AG08396 (cell line): ENCODE results near the gene GALNT18.

Experiments
- DNase-seq: peaks from one replicate; pipeline ENCODE4 v3.0.0; 2012; ENCODE audit warnings: low spot score, mixed read lengths

The GALNT18 gene

DNA sequence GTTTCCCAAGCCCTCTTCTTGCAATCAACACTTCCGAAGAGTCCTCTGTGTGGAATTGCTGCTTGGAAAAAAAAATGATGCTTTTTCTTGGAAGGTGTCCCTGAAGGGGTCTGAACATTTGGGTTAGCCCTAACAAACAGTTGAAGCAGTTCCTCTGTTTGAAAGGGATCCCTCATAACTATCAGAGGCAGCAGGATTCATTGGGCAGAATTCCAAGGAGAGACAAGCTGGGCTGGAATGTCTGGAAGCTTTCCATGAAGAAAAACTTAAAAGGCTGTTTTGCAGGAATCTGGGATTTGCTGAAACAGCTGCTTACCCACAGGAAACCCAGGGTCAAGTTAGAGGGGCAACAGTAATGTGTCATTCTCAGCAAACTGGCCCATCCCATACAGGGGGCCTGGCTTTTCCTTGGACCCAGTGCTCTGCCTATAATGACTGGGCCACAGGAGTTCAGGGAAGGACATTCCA, 271.9 kb downstream of the GALNT18 start:
- DNase-seq = peak; percentile 55

DNA sequence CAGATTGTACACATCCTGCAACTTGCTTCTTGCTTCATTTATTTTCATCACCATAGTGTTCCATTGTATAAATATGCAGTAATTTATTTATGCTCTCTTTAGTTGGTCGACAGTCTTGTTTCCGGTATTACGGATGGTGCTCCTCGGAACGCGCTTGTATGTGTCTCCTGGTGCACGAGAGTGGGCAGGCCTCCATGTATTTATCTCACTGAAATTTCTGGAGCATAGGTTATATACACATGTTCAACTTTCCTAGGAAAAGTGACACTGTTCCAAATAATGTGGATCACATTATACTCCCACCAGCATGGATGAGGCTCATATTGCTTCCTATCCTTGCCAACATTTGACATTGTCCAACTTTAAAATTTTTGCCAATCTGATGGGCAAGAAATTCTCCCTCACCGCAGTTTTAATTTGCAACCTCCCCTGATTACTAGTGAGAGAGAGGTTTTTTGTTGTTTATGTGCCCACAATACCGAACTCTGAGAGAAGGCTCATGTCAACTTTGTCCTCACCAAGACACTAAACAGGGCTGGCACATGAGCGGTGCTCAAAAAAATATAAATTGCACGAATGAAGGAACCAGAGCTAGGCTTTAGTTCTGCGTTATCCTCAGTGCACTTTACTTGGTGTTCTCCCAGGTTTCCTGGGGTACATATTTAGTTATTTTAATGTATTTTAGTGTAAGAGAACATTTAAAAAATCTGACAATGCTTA, 272.5 kb downstream of the GALNT18 start:
- DNase-seq = no peak

DNA sequence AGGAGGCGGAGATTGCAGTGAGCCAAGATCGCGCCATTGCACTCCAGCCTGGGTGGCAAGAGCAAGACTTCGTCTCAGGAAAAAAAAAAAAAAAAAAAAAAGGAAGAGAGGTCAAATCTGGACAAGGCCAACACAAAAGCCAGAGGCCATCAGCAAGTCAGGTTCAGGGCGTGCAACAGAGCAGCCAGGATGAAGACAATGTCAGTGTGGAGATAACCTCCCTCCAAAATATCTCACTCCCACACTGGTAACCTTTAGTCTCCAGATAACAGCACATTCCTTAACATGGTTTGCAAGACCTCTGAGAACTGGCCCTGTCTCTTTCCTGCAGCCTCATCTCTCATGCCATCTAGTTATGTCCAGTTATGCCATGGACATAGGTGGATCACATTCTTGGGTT, 273.5 kb downstream of the GALNT18 start:
- DNase-seq = no peak

DNA sequence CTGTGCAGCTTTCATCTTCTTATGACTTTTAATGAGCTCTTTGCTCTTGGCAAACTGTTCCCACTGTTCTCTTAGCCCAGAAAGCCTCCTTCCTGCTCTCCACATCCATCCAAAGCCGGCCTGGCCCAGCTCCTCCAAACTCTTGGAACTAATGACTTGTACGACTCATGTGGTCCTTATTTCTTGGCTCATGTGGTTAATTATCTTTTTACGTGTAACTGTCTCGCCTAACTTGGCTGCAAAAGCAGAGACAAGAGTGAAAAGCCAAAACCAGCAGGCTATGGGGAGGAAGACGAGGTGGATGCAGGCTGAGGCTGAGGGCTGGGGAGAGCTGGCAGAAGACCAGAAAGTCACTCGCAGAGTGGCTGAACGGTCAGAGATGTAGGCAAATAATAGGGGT, 274.2 kb downstream of the GALNT18 start:
- DNase-seq = no peak

DNA sequence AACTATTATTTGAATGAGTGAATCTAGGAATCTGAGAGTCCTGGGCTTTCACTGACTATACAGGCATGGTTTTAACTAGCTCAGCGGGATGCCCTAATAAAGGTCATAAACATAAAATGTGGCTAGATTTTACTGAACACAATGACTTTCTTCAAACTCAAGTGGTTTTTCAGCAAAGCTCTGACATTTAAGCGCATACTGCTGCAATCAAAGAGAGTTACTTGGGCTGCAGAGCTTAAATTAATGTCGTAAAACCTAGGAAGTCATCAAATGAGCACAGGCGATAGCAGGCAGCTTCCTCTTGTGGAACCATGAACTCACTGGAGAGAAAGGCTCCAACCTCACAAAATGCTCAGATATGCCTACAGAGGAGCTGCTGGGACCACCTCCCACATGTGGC, 275.5 kb downstream of the GALNT18 start:
- no peak for DNase-seq

DNA sequence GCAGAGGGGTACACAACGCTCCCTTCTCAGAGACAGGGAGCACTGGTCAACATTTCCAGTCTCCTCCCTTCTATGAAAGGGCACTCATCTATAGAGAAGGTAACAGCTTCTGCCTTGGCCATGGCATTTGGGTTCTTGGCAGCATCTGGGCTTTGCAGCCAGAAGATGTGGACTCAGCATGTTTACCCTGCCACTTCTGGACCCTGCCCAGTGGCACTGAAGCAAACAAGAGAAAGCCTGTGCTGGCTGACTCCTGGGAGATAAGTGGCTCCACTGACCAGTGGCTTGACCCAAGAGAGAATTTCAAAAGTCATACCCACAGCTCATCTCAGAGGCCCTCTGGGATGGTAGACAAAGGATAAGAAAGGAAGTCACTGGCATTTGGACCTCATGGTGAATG, 276.7 kb downstream of the GALNT18 start:
- DNase-seq = no peak

DNA sequence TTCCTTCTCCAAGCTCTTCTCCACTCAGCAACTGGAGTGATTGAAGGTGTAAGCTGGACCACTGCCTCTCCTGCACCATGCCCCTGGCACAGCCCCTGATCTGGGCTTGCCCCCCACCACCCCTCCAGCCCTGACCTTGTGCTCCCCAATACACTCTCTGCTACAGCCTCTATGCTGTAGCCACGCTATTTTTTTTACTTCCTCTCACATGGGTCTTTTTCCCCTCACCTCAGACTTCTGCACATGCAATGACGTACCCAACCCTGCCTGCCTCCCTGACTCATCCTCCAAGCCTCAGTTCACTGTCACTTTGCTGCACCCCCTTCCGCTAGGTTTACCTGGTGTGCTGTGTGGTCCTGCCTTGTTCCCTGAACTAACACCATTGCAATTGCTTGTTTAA, 277.8 kb downstream of the GALNT18 start:
- DNase-seq = no peak

DNA sequence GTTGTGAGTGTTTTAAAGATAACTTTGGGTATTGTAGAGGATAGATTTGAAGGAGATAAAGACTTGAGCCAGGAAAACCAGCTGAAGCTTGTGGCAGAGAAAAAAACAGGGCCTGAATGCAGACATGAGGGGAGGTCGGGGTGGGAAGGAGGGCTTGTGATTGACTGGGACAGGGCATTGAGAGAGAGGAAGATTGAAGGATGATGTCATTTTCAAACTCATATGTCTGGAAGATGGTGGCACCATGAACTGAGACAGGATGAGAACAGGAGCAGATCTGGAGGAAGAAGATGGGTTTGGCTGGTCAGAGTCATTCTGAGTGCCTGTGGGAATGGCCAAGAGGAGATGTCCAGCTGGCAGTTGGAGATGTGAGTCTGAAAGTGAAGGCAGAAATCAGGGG, 283.5 kb downstream of the GALNT18 start:
- no peak for DNase-seq

DNA sequence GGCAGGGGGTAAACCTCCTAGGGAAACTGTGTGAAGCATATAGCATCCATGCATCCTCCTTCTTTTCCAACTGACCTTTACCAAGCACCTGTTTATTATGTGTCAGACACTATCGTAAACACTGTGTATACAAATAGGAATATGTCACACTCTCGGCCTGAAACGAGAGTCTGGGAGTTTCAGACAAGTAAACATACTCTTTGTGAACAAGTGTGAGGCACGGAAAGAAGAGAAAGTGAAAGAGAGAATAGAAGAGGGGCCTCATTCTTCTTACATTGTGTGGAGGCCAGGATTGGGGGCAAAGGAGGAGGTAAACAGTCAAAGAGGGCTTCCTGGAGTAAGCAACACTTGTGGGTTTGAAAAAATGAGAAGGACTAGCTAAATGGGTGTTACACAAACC, 285.1 kb downstream of the GALNT18 start:
- no peak for DNase-seq

DNA sequence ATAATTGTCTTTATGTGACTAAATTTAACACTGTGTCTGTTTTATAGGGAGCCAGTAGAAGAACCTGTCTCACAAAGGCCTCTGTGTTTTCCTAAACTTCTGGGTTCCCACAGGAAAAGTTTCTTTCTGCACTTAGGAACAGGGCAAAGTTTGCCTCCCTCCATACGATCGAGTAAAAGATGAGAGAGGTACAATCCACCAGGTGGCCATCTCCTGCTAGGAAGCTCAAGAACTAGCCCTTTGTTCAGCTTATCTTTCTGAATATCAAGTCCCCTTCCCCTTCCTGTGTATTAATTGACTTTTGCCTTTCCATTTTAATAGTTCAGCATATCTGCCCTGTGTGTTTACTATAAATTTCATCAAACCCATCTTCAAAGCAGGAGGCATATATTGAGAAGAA, 286.8 kb downstream of the GALNT18 start:
- no peak for DNase-seq

DNA sequence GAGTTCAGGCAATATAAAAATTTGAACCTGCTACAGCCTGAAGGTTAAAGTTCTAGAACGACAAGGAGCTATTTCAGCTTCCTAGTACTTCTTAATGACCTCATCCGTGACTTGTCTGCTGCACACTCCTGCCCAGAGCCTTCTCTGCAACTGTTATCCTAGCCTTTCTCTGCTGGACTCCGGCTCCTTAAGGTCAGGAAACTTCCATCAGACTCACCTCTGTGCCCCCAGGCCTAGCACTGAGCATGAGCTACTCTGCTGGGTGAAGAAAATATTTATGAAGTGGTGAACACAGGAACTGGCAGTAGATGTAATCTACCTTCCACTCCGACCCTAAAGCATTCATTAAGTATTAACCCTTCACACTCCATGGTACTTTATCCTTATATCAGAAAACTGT, 287.2 kb downstream of the GALNT18 start:
- DNase-seq = no peak

DNA sequence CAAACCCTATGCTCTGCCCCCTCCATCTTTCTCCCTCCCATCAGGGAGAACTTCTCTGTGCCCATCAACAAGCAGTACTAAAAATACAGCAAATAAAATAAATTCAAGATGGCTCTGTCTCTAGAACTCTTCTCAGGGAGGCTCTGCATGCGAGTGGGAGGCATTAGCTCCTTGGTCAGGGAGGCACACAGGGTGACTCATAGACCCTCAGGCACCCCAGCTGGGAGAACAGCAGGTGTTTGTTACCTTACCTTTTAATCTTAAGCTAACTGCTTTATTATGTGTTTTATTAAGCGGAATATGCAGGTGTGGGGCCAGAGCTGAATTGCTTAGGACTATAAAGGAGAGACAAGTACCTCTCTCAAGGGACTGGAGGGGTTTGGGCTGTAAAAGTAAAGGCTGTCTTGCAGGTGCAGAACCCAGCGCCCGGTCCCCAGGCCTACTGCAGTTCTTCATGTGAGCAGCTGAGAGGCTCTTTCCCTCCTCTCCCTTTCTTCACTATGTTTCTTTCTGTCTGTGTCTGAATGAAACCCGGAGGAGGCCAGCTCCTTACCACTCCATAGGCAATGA, 289.6 kb downstream of the GALNT18 start:
- no peak for DNase-seq

DNA sequence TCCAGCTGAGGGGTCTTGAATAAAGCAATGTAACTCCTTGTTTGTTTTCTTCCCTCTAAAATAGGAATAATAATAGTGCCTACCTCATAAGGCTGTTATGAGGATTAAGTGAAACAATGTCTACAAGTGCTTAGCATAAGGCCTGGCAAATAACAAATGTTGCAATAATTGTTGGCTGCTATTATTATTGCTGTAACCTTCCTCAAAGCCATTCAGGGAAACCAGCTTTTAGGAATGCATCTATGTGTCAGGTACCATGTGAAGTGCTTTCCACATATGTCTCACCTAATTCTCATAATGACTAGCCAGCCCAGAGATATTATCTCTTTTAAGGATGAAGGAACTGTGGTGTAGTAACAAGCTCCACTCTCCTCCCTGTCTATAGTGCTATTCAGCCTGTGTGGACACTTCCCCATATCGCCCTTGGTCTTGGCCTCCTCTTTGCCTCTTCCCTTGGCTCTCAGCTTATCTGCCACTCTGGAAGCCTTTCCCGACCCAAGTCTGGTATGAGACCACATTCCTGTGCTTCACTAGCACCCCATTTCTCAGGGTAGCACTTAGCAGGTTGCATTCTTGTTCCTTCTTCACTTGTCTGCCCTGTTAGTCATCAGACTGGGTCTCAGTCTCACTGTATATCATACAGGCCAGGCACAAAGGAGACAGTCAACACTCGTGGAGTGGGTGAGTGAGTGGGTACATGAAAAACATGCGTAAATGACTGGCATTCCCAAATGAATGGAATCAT, 292.6 kb downstream of the GALNT18 start:
- DNase-seq = no peak

DNA sequence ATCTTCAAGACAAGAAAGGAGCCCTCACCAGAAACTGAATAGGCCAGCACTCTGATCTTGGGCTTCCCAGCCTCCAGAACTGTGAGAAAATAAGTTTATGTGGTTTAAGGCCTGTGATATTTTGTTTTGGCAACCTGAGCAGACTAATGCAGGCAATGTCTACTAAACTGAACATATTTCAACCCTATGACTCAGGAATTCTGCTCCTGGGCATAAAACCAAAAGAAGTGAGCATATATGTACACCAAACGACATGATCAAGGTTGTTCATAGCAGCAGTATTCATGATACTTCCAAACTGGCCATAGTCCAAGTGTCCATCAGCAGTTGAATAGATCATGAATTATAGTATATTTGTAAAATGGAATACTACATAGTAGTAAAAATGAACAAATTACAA, 297.7 kb downstream of the GALNT18 start:
- DNase-seq = no peak

DNA sequence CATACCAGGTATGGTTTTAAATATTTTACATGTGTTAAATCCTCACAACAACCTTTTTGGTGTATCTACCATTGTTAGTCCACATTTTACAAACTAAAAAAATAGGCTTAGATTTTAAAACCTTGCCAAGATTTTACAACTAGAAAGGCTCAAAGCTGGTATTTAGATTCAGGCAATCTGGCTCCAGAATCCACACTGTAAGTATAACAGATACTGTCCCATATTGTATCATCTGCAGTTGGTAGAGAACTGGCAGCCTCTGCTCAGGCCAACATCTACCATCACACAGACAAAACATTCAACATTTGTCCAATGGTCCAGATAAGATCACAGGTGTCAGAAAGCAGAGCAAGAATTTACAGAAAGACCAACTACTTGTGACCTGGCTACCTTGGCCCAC, 299.7 kb downstream of the GALNT18 start:
- no peak for DNase-seq

DNA sequence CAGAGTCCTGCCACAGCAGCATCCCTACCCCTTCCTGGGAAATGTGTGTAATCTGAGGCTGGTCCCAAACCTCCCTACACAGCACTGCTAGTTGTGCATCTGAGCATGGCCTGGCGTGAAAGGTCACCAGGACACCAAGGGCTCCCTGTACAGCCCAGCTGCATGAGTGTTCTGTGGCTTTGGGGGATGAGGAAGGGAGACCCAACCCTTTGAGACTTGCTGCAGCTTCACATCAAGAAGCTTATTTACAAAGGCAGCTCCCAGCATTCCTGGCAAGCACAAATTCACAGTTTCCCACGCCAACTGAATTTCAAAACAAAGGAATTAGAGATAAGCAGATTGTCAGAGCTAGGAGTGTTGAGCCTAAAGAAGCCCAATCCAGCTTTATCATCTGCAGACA, 301.0 kb downstream of the GALNT18 start:
- DNase-seq = no peak

DNA sequence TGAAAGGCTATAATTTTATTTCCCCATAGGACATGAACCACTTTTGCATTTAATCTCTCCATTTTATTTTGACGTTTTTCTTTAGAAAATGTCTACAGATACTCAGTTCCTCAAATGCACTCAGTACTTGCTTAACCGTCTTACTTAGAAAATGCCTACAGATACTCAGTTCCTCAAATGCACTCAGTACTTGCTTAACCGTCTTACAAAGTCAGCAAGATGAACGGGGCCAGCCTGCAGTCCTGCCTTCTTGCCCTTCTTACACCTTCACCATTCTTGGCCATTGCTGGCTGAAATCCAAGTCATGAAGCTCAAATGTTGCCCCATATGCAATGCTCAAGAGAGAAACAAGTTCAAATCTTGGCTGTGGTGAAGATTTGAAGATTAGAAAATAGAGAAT, 302.8 kb downstream of the GALNT18 start:
- DNase-seq = no peak

DNA sequence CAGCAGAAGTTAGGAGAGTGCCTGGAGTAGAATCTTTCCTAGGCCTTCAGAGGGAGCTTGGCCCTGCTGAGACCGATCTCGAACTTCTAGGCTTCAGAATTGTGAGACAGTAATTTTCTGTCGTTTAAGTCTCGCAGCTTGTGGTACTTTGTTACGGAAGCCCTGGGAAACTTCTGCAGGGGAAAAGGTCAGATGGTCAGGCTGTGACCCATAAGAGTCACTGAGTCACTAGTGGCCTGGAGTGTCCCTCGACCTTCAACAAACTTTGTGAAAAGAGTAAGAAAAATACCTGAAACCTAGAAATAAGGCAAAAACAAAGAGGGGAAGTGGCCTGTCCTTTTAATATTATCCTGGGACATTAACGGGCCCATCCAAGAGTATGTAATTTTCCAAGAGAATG, 303.3 kb downstream of the GALNT18 start:
- no peak for DNase-seq

DNA sequence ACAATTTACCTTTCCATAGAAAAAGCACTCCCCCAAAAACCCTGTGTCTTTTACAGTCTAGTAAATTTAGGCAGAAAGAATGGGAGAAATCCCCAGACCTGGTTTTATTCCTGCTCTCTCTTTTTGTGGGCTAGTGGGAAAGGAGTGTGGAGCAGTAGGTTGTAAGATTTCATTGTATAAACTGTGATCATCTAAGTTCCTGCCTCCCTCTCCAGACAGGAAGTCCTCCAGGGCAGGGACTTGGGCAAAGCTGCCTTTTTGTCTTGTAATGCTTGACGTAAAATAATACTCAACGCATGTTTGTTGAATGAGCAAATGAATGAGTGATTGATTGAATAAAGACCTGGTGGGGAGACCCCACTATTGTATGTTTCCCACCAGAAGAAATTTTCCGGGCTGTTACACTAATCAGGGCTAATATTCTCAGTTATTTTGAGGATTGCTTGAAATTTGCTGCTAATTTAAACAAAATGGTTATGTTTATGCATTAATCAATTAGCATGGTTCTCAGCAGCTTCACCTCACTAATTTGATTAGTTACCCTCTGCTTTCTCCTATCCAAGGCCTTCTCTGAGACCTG, 305.1 kb downstream of the GALNT18 start:
- no peak for DNase-seq

DNA sequence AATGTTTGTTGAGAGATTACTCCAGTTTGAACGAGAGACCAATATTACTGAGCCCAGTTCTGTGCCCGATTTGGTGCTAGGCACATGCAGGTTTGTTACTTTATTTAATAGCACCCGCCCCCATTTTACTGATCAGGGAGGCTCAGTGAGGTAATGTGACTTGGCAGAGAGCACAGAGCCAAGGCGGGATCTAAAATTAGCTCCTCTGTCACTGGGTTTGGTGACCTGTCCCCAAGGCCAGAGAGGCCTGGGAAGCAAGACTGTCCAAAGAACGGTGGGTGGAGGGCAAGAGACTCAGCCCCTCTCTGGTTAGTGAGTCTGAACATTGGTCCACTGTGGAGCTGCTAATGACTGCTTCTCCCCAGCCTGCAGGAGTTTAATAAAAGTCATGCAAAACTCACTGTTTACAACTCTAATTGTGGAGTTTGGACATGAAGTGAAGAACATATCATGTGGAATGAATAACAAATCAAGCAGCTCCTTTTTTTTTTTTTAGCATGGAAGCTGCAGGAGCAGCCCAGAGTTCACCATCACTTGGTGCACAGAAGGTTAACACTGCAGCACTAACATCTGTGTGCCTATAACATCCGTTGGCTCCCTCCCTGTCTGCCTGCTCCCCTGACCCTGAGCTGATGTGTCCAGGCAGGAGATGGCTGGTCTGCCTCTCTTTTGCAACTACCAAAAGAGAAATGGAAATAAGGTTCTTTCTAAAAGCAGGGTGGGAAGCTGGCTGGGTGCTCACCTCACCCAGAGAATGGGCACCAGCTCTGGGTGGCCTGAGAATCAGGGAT, 307.7 kb downstream of the GALNT18 start:
- no peak for DNase-seq

DNA sequence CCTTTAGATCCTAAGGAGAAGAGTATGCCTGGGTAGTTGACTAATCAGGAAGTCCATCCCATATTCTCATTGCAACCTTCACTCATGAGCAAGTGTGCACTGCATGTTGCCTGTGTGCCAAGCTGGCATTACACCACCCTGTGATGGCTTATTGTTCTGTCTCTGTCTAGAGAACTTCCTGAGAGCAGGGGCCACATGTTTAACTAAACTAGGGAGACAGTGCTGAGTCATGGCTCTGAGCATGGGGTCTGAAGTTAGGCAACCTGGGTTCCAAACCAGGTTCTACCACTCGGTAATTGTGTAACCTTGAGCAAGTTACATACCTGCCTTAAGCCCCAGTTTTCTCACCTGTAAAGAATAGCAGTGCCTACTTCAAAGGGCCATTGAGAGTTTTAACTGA, 308.4 kb downstream of the GALNT18 start:
- DNase-seq = no peak

DNA sequence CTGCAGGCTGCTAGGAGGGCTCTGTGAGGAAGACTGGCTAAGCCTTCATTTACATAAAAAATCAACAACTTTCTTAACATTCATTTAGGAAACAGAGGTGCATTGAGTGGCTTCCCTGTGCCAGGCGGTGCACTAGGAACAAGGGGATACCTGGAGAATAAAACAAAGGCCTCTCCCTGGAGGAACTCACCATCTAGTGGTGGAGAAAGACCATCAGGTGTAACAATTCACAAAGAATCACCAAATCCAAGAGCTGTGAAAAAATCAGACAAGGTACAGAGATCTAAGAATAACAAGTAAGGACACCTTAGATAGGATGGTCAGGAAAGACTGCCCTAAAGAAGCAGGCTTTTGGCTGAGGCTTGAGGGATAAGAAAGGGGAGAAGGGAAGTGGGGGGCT, 309.1 kb downstream of the GALNT18 start:
- DNase-seq = no peak
